ENCODE data around the gene KRT86.
"Not testable (repeated sequence)": the region's sequence is repeated elsewhere in the genome, so short reads cannot be mapped to it uniquely, and the experiment has no call there.

The KRT86 gene

GRCh38 chr12:52270541-52271070, 3.8 kb upstream of the KRT86 start:
- no peak for DNase-seq

DNA sequence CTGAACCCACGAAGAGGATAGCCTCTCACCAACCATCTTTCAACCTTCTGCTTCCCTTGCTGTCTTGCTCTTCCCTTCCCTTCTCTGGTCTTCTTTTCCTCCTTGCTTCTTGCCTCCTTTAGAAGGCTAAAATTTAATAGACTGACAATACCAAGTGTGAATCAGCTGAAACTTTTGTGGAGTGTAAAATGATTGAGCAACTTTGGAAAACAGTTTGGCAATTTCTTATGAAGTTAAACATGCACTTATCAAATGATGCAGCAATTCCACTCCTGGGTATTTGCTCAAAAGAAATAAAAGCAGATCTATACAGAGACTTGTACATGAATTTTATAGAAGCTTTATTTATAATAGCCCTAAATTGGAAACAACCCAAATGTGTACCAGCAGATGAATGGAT, 3.3 kb upstream of the KRT86 start:
- DNase-seq: peak; percentile 56

GRCh38 chr12:52275686-52276085, 1.2 kb downstream of the KRT86 start:
- no peak for DNase-seq

- no peak for DNase-seq
Observed at GRCh38 chr12:52277486-52278245, 3.2 kb downstream of the KRT86 start.

GRCh38 chr12:52278575-52279421, 4.4 kb downstream of the KRT86 start:
- DNase-seq: peak; percentile 73

GRCh38 chr12:52279422-52280318, 5.2 kb downstream of the KRT86 start:
- DNase-seq: no peak

DNA sequence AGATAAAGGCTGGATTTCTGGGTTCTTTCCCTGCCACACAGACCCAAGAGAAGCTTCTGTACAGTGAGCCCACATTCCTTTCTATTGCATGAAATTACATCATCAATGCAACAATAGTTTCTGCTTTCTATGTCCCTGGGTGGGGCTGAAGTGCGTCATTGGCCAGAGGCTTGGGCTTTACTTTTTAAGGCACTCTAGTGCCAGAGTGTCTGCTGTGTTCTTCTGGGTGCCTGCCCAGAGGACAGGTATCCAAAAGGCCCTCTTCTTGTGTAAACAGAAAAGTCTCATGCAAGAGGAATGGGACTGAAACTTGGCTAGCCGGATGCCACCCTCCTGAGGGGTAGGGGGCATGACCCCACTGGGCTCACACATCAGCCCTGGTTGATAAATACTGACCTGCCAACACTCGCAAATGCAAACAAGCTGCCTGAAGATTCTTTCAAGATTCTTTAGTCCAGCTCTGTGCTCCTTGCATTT, 5.9 kb downstream of the KRT86 start:
- DNase-seq: peak; percentile 92

DNA sequence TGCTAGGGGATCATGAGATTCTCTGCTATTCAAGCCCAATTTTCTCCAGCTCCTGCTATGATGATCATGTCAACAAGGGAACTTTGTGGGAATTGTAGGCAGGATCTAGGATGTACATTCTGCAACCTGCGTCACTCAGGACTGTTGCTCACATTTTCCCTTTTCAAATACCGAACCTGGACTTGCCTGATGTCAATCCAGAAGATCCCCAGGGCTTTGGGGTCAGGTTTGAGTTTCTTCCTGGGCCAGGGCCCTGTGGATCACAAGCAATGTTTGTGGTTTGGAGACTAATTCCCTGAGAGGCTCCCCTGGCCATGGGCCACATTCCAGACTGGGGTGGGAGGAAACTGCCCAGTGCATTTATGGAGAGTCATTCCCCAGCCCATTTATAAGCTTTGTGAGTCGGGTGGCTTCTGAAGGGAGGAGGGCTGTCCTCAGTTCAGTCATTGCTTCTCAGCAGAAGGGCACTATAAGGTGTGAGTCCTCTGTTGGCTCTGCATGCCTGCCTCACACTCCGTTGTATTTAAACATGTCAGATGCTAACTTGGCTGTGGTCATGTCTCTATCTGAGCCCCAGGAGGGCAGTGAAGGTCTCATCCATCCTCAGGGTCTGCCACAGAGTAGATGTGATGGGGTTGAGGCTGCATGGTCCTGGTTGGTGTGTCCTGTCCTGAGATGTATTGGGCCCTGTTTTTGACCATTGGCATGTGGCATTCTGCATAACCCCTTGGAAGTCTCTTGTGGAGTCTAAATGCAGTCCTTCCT, 6.5 kb downstream of the KRT86 start:
- DNase-seq: no peak

DNA sequence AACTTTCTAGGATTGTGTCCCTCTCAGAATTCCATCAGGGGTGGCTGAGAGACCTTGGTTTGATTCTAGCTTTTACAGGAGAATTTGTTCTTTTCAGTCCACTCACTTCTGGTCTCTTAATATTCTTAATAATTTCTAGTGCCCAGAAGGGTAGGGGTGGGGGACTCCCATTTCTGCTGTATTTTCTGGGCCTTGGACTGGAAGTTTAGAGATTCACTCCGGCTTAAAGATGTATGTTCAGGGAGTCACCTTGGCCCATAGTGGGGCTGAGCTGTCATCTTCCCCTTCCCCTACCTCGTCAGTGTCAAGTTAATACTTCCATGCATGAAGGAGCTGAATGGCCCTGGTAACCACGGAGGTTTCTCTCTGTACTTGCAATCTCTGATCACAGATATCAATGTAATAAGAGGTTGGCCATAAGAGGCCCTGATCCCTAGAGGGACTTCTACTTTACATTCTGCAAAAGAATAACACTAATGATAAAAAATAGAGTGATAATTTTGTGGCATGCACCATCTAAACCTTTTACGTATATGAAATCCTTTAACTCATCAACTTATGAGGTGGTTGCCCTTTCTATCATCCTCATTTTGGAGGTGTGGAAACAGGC, 10.2 kb downstream of the KRT86 start:
- no peak for DNase-seq

DNA sequence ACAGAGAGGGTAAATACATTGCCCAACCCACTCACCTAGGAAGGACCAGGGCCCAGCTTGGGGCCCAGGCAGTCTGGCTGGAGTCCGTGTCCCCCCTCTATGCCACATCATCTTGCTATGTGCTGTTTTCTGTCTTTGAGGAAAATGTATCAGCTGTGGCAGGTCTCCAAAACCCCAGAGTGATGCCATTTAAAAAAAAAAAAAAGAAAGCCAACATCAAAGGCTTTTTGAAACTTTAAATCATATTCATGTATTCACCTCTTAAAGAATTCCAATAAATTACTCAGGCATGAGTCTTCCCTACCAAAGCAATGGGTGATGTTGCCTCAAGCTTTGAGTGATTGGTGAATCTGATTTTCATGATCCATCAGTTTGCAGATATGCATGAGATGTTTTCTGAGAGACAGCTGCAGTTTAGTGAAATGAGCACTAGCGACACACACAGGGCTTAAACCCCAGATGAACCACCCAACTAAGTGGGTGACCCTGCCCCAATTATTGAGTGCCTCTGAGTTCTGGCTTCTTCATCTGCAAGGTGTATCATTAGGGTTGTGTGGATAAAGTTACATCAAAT, 10.8 kb downstream of the KRT86 start:
- DNase-seq: no peak

- no peak for DNase-seq
Observed at GRCh38 chr12:52285851-52286530, 11.5 kb downstream of the KRT86 start.

- DNase-seq: not testable (repeated sequence)
Observed at GRCh38 chr12:52286857-52287785, 12.7 kb downstream of the KRT86 start.

DNA sequence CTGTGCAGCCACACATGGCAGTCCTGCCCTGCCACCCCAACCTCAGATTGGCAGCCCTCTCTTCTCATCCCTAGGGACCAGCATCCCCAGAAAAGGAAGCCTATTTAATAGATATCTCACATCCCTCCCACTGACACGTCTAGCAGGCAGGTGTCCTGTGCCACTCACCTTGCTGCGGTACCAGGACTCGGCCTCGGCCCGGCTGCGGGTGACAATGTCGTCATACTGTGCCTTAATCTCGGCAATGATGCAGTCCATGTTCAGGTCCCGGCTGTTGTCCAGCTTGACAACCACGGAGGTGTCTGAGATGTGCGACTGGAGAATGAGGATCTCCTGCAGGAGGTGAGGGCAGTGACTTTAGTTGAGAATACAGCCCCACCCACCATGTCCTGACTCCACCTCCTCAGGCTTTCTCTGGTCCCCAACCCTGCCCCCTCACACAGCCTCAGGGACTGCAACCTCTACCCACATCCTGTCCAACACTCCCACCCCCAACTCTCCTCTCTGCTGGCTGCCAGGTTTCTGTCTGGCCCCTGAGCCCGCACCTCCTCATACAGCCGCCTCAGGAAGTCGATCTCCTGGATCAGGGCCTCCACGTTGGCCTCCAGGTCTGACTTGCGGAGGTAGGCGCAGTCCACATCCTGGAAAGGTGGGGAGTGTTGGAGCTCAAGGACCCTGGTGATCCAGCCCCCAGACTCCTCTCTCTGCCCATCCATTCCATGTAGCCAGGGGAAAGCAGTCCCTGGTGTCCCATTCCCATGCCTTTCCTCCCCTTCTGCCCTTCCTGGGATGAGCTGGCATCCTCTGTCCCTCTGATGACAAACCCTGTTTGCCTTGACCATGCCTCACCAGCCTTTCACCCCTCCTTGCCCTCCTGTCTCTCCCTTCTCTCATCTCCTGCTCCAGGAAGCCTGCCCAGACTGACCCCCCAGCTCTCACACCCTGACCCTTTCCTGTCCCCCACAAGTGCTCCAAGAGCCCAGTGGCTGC, 13.7 kb downstream of the KRT86 start:
- DNase-seq: not testable (repeated sequence)

GRCh38 chr12:52290483-52291134, 16.2 kb downstream of the KRT86 start:
- DNase-seq: not testable (repeated sequence)

DNA sequence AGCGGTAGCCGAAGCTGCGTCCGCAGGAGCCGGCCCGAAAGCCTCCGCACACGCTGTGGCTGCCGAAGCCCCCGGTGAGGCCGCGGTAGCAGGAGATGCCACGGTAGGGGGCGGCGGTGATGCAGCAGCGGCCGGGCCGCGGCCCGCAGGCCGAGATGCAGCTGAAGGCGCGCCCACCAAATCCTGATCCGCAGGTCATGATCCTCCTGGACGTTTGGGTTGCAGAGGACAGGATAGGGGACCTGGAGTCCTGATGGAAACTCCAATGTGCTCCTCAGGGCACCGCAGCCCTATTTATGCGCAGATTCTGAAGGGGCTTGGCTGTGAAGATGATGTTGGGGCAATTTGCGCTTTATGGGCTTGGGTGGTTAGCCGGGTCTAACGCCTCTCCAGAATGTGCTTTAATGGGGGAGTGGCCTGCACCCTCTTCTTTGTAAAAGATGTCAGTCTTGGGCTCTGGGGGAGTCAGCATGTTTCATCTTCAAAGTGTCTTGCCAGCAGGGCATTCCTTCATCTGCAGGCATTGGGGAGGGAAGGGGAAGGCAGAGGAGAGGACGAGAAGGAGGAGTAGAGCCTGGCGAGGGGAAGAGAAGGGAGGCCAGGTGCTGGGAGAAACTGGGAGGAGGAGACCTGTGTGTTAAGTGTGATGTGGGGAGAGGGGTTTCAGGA, 17.0 kb downstream of the KRT86 start, which contains the start of gene KRT81:
Gene KRT81 (minus strand): TSS at position 268 of the 669 bp plus-strand sequence. CDS start 69 bp downstream, at position 199.
- no peak for DNase-seq

- no peak for DNase-seq
Observed at GRCh38 chr12:52293926-52294325, 19.5 kb downstream of the KRT86 start.

DNA sequence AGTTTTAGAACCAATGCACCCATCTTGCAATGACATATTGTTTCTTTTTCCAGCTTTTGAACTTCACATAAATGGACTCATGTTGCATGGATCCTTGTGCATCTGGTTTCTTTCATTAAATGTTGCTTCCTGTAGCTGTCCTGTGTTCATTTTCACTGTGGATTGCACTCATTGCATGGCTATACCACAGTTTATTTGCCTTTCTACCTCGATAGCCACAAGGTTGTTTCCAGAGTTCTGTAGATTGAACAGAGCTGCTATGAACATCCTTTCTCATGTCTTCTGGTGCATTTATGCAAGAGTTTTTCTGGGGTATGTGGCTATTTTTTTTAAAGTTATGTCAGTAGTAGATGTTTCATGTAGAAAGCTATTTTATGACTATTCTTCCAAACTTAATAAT, 20.4 kb downstream of the KRT86 start:
- no peak for DNase-seq

Measured in inflammatory macrophage treated with lipopolysaccharide for 4 hours (primary cell).